Activated CD8-positive, alpha-beta memory T cell treated with anti-CD3 and anti-CD28 coated beads for 36 hours (primary cell): ENCODE measurements around the gene NAB1. TPM values are rescaled to one million over a fixed set of nuclear protein-coding genes. Genes with fewer than 3 reads are reported as not detected.

Experiments used
- CTCF ChIA-PET: fragments of 350-600 bp; sonication (Branson Sonifier 250); formaldehyde crosslinking; loops from one replicate; lab custom pipeline; 2021; ENCODE audit warnings: antibody characterized with exemption; lab: Charles Lee
- POLR2A ChIA-PET: fragments of 350-600 bp; sonication (Branson Sonifier 250); formaldehyde crosslinking; loops from one replicate; lab custom pipeline; 2021; ENCODE audit warnings: antibody characterized with exemption; lab: Charles Lee
- total RNA-seq, 2 experiments: library from RNA; stranded (reverse); gene quantifications; one replicate each; pipeline ENCODE4 v1.2.3, GENCODE V29; 2021

Gene NAB1
- total RNA-seq, 2 experiments from 2014 or later = 30.1 to 32.7 TPM

- CTCF ChIA-PET = interaction anchor here (1.5 kb wide), 1 partner anchor 10 kb away, joined by 4 read pairs; no protein-coding TSS in a partner anchor
Observed at GRCh38 chr2:190635781-190636180, 13.1 kb upstream of the NAB1 start.

GRCh38 chr2:190636361-190636760 lies 12.5 kb upstream of the NAB1 start:
- CTCF ChIA-PET = interaction anchor here (1.5 kb wide), 1 partner anchor 10 kb away, joined by 4 read pairs; no protein-coding TSS in a partner anchor
- POLR2A ChIA-PET = no interaction called here

More at GRCh38 chr2:190635781-190636180, 13.1 kb upstream of the NAB1 start:
- POLR2A ChIA-PET = no interaction called here

- CTCF ChIA-PET = no interaction called here
- POLR2A ChIA-PET = no interaction called here
Observed at GRCh38 chr2:190637281-190637734, 11.6 kb upstream of the NAB1 start.

GRCh38 chr2:190637903-190638618 lies 10.8 kb upstream of the NAB1 start:
- ChIA-PET CTCF (no interaction called here), POLR2A (no interaction called here)

GRCh38 chr2:190640117-190640516 lies 8.8 kb upstream of the NAB1 start:
- ChIA-PET CTCF (no interaction called here), POLR2A (no interaction called here)

GRCh38 chr2:190641469-190641868 lies 7.4 kb upstream of the NAB1 start:
- ChIA-PET POLR2A (no interaction called here), CTCF (no interaction called here)

GRCh38 chr2:190646780-190647522 lies 1.9 kb upstream of the NAB1 start:
- ChIA-PET CTCF (interaction anchor here (0.7 to 1.4 kb wide), 2 partner anchors 11 to 80 kb away, joined by 3 to 4 read pairs; no protein-coding TSS in a partner anchor), POLR2A (interaction anchor here (0.6 to 1.2 kb wide), 3 partner anchors 34 to 302 kb away, joined by 3 to 4 read pairs (median 3); no protein-coding TSS in a partner anchor)

GRCh38 chr2:190648289-190649034 lies 421 bp upstream of the NAB1 start:
- ChIA-PET POLR2A (interaction anchor here (0.5 to 1.4 kb wide), 5 partner anchors 30 to 201 kb away, joined by 3 to 11 read pairs (median 4); no protein-coding TSS in a partner anchor), CTCF (interaction anchor here (0.6 to 1.1 kb wide), 2 partner anchors 32 to 233 kb away, joined by 3 to 10 read pairs; no protein-coding TSS in a partner anchor)

GRCh38 chr2:190649798-190650390 lies 1.0 kb downstream of the NAB1 start:
- ChIA-PET POLR2A (interaction anchor here (0.7 to 2.5 kb wide), 6 partner anchors 29 to 134 kb away, joined by 3 to 24 read pairs (median 6); partner anchors contain the start of gene NEMP2), CTCF (no interaction called here)

- CTCF ChIA-PET = no interaction called here
- POLR2A ChIA-PET = interaction anchor here (1.8 to 2.5 kb wide), 2 partner anchors 28 to 117 kb away, joined by 6 to 24 read pairs; partner anchors contain the start of gene NEMP2
Observed at GRCh38 chr2:190651413-190651812, 2.5 kb downstream of the NAB1 start.

- CTCF ChIA-PET = no interaction called here
- POLR2A ChIA-PET = no interaction called here
Observed at GRCh38 chr2:190653231-190653630, 4.3 kb downstream of the NAB1 start.

GRCh38 chr2:190653931-190654330 lies 5.0 kb downstream of the NAB1 start:
- POLR2A ChIA-PET = no interaction called here
- CTCF ChIA-PET = no interaction called here

- ChIA-PET CTCF (no interaction called here), POLR2A (no interaction called here)
Observed at GRCh38 chr2:190655113-190655512, 6.2 kb downstream of the NAB1 start.

- ChIA-PET POLR2A (no interaction called here), CTCF (interaction anchor here (0.6 kb wide), 1 partner anchor 176 kb away, joined by 3 read pairs; no protein-coding TSS in a partner anchor)
Observed at GRCh38 chr2:190655570-190655969, 6.7 kb downstream of the NAB1 start.

GRCh38 chr2:190656301-190656700 lies 7.4 kb downstream of the NAB1 start:
- ChIA-PET POLR2A (no interaction called here), CTCF (no interaction called here)

GRCh38 chr2:190657474-190658255 lies 8.8 kb downstream of the NAB1 start:
- CTCF ChIA-PET = interaction anchor here (1.0 kb wide), 1 partner anchor 14 kb away, joined by 3 read pairs; no protein-coding TSS in a partner anchor
- POLR2A ChIA-PET = no interaction called here

GRCh38 chr2:190659553-190659952 lies 10.7 kb downstream of the NAB1 start:
- CTCF ChIA-PET = interaction anchor here (1.3 kb wide), 1 partner anchor 191 kb away, joined by 3 read pairs; no protein-coding TSS in a partner anchor
- POLR2A ChIA-PET = no interaction called here

GRCh38 chr2:190662754-190663153 lies 13.9 kb downstream of the NAB1 start:
- CTCF ChIA-PET = no interaction called here
- POLR2A ChIA-PET = interaction anchor here (0.7 to 1.5 kb wide), 3 partner anchors 16 to 219 kb away, joined by 3 to 4 read pairs (median 3); no protein-coding TSS in a partner anchor
